GM11168 (cell line): ENCODE measurements around the gene PTEN.
"Not testable (repeated sequence)": the region's sequence is repeated elsewhere in the genome, so short reads cannot be mapped to it uniquely, and the experiment has no call there.

Experiments
- in situ Hi-C: fragments of 300-500 bp; cut with MboI; formaldehyde crosslinking; loops from one replicate; pipeline ENCODE4 v1.12.0; 2022; ENCODE audit warnings: low sequenced_read_pairs; ENCODE audit not compliant: unreplicated experiment

Gene PTEN

GRCh38 chr10:87903396-87903795, 40.0 kb downstream of the PTEN start:
- in situ Hi-C loops, result not testable (repeated sequence)

GRCh38 chr10:87913156-87913921, 49.9 kb downstream of the PTEN start:
- in situ Hi-C loops, result no loop called here

DNA sequence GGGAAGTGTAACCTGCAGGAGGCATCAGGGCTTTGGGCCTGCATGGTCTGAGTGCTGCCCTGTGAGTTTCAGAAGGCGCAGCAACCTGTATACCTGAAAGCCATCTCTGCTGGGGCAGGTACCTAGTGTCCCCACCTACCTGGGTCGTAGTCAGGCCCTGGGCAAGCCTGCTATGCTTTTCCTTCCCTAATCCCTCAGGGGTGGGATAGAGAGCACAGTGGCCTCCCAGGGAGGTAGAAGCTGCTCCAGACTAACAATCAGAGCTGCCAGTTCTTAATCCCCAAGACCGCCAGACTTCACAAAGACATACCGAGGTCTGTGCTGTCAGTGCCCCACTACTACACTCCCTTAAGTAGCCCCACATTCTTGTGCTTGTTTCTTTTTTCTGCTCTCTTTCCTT, 52.0 kb downstream of the PTEN start:
- in situ Hi-C loops, result no loop called here

- in situ Hi-C loops, result no loop called here
Observed at GRCh38 chr10:87915989-87916388, 52.6 kb downstream of the PTEN start.

GRCh38 chr10:87916515-87916914, 53.1 kb downstream of the PTEN start:
- in situ Hi-C loops, result no loop called here

DNA sequence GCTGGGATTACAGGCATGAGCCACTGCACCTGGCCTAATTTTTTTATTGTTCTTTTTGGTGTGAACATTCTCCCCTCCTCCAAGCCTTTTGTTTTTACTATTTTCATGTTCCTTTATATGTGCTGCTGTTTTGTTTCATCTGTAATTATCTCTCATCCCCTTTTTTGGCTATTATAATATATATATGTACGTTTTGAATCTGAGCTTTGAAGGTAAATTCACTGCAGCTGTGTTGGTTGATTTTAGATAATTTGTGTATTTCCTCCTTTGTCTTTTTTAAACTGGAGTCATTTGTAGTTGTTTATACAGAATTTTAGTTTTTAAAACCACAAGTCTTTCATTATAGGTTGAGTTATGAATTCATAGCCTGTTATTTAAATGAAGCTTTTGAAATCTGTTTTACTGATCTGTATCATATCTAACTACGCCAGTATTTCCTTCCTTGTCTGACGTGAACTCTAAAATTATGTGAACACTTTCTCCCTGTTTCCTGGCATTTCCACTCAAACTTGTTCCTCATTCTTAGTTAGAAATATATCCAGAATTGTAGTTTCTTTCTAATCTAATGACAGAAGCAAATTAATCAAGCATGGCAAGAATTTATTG, 54.9 kb downstream of the PTEN start:
- in situ Hi-C loops, result no loop called here

DNA sequence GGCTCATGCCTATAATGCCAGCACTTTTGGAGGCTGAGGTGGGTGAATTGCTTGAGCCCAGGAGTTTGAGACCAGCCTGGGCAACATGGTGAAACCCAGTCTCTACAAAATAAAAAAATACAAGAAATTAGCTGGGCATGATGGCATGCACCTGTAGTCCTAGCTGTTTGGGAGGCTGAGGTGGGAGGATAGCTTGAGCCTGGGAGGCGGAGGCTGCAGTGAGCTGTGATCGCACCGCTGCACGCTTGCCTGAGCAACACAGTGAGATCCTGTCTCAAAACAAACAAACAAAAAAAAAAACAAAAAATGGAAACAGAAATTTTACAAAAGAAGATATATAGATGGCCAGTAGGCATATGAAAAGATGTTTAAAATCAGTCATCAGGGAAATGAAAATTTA, 57.1 kb downstream of the PTEN start:
- in situ Hi-C loops, result loop anchor here (10.0 kb wide), 1 partner anchor 464 kb away; no protein-coding TSS in a partner anchor

GRCh38 chr10:87921931-87922688, 58.7 kb downstream of the PTEN start:
- in situ Hi-C loops, result loop anchor here (10.0 kb wide), 1 partner anchor 463 kb away; no protein-coding TSS in a partner anchor

DNA sequence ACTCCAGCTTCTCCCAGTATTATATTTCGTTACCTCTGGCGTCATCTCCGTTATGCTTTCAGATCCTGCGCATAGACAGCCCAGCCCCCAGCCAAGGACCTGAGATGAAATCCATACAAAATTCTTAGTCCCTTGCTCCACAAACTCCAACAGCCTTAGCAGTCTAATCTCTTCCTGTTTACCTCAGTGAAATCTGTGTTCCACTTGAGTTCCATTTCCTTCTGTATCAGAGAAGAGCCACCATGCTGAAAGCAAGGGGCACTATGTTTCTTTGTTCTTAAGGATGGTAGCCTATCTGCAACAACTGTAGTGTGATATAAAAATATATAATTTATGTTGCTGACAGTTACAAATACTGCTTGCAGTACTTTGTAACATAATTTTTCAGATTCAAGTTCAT, 59.8 kb downstream of the PTEN start:
- in situ Hi-C loops, result loop anchor here (10.0 kb wide), 1 partner anchor 462 kb away; no protein-coding TSS in a partner anchor

GRCh38 chr10:87925570-87925969, 62.1 kb downstream of the PTEN start:
- in situ Hi-C loops, result loop anchor here (10.0 kb wide), 1 partner anchor 459 kb away; no protein-coding TSS in a partner anchor

DNA sequence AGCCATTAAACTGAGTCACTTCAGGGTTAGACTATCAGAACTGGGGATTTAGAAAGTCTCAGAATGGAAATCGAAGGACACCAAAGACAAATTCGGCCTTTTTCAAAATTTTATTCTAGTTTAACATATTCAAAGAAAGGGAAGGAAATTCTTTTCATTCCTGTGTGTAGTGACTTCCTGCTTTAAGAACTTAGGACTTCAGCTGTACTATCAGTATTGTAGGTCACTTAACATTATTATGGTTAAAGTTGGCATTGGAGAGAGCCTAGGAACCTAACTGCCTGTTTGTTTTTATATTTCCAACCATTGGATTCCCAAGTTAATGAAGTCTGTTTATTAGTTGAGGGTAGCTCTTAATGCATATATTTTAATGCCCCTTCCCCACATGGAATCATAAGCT, 63.7 kb downstream of the PTEN start:
- in situ Hi-C loops, result loop anchor here (10.0 kb wide), 1 partner anchor 458 kb away; no protein-coding TSS in a partner anchor

- in situ Hi-C loops, result loop anchor here (10.0 kb wide), 1 partner anchor 456 kb away; no protein-coding TSS in a partner anchor
Observed at GRCh38 chr10:87928996-87929395, 65.6 kb downstream of the PTEN start.

DNA sequence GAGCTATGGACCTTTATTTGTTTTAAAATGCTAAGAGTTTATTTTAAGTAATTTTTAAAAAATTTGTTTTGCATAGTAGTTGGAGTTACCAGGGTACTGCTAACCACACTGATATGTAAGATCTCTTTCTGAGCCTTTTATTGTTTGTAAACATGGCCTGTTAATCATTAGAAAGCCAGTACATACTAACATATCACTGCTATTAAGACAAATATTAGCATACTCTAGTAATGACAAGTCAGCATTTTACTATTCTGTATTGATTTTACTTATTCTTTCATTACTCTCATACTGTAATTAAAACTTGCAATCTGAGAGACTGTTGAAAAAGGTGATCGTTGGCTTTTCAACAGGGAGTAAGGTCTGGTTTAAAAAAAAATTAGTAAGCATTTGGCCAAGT, 66.7 kb downstream of the PTEN start:
- in situ Hi-C loops, result no loop called here

- in situ Hi-C loops, result no loop called here
Observed at GRCh38 chr10:87930934-87931835, 67.8 kb downstream of the PTEN start.

- in situ Hi-C loops, result no loop called here
Observed at GRCh38 chr10:87931836-87932230, 68.4 kb downstream of the PTEN start.

DNA sequence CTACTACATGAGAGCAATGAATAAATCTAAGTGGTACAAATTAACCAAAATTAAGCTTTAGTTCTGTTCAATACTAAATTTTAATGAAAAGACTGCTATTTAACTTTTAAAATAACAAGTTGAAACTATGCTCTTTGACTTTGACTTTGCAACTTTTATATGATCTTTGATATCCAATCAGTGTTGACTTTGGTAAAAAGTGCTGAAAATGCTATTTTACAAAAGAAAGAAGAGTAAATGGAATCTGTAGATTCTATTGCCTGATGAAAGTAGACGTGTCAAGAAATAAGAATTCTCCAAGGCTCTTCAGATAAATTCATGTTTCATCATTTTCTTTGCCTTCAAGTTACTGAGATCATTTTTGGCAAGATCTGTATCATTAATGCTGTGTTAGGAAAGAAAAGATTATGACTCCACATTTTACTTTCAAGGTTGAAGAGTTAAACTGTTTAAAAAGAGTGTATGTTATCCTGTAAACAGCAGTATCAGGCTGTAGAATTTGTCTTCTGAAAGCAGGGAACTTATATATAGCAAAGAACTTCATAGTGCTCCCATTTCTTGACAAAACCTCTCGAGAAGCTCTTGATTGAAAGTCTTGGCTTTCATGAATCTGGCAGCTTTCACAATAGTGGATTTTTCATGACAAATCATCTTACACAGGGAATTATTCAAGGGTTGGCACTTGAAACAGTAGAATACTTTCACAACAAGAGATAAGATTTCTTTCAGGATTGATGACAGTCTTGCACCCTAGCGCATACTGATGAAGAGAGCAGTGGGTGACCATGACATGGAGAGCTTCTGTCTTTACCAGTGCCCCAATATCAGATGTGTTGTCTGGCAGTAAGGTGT, 72.1 kb downstream of the PTEN start:
- in situ Hi-C loops, result no loop called here

- in situ Hi-C loops, result no loop called here
Observed at GRCh38 chr10:87940210-87940609, 76.8 kb downstream of the PTEN start.

DNA sequence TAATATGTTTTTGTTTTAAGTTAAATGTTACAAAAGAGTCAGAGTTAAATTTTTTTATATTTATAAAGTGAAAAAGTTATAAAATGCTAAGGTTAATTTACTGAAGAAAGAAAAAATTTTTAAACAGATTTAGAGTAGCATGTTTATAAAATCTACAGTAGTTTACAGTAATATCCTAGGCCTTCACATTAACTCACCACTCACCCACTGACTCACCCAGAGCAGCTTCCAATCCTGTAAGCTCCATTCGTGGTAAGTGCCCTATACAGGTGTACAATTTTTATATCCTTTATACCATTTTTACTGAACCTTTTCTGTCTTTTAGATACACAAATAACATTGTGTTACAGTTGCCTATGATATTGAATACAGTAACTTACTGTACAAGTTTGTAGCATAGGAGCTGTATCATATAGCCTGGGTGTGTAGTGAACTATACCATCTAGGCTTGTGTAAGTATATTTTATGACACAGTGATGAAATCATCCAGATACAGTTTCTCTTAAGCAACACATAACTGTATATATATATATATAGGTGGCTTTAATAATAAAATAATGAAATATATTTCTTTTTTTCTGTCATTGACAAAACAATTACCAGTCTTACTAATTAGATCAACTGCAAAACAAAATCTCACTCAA, 79.6 kb downstream of the PTEN start:
- in situ Hi-C loops, result no loop called here
